NT2/D1 (cell line): ENCODE results near the gene VPS8.

ENCODE experiments used
- DNase-seq: peaks from one replicate; pipeline ENCODE4 v3.0.0-alpha.2; 2011; ENCODE audit warnings: low read depth, low spot score
- H3K27me3 ChIP-seq: 2 replicates; pipeline ENCODE4 v1.6.0; 2011; ENCODE audit warnings: mild to moderate bottlenecking; ENCODE audit not compliant: insufficient read length, insufficient read depth
- H3K36me3 ChIP-seq: 2 replicates; pipeline ENCODE4 v1.6.1; 2011; ENCODE audit warnings: mild to moderate bottlenecking, low read length, mixed read lengths; ENCODE audit not compliant: insufficient read depth, insufficient read length
- H3K4me1 ChIP-seq: 2 replicates; pipeline ENCODE4 v1.5.1; 2011; ENCODE audit not compliant: insufficient read depth, insufficient read length
- H3K4me3 ChIP-seq: 2 replicates; pipeline ENCODE4 v1.5.1; 2011; ENCODE audit warnings: low read depth; ENCODE audit not compliant: insufficient read length
- H3K9ac ChIP-seq: 2 replicates; pipeline ENCODE4 v1.6.0; 2011; ENCODE audit warnings: low read depth; ENCODE audit not compliant: insufficient read length
- H3K9me3 ChIP-seq: 2 replicates; pipeline ENCODE4 v1.5.1; 2011; ENCODE audit warnings: mild to moderate bottlenecking, low read length; ENCODE audit not compliant: insufficient read depth
- SUZ12 ChIP-seq: IDR thresholded peaks from 2 replicates; pipeline ENCODE4 v1.6.1; 2011; ENCODE audit not compliant: insufficient read length, insufficient read depth; ENCODE audit errors: extremely low read depth
- YY1 ChIP-seq: IDR thresholded peaks from 2 replicates; pipeline ENCODE4 v1.6.1; 2011; ENCODE audit not compliant: insufficient read length, insufficient read depth
- ZNF274 ChIP-seq: IDR thresholded peaks from 2 replicates; pipeline ENCODE4 v1.6.1; 2011; ENCODE audit warnings: mild to moderate bottlenecking, low read depth, low read length

Gene VPS8

GRCh38 chr3:184927796-184928315 lies 115.9 kb downstream of the VPS8 start:
- Histone ChIP-seq H3K9me3 (no peaks in the 10 kb centered on the region), H3K9ac (no peak overlapping the region), H3K27me3 (no peaks in the 10 kb centered on the region), H3K4me3 (no peak overlapping the region), H3K4me1 (no peaks in the 10 kb centered on the region), H3K36me3 (peaks cover 9% of the 10 kb centered on the region)
- DNase-seq = no peak
- TF ChIP-seq SUZ12 = no peak
- TF ChIP-seq ZNF274 = no peak
- no peak for TF ChIP-seq YY1

GRCh38 chr3:184932777-184933176 lies 120.8 kb downstream of the VPS8 start:
- DNase-seq = no peak
- H3K36me3 ChIP-seq = peaks cover 9% of the 10 kb centered on the region
- H3K9me3 ChIP-seq = no peaks in the 10 kb centered on the region
- H3K27me3 ChIP-seq = no peaks in the 10 kb centered on the region
- H3K4me1 ChIP-seq = no peaks in the 10 kb centered on the region
- no peak for TF ChIP-seq SUZ12
- no peak for TF ChIP-seq YY1
- no peak for TF ChIP-seq ZNF274
- no peak overlapping the region for H3K9ac ChIP-seq
- H3K4me3 ChIP-seq = no peak overlapping the region

GRCh38 chr3:184937611-184938010 lies 125.6 kb downstream of the VPS8 start:
- DNase-seq = no peak
- Histone ChIP-seq H3K9me3 (no peaks in the 10 kb centered on the region), H3K9ac (no peak overlapping the region), H3K4me3 (no peak overlapping the region), H3K27me3 (no peaks in the 10 kb centered on the region), H3K4me1 (no peaks in the 10 kb centered on the region), H3K36me3 (peaks cover 4% of the 10 kb centered on the region)
- TF ChIP-seq SUZ12 = no peak
- TF ChIP-seq ZNF274 = no peak
- TF ChIP-seq YY1 = no peak

GRCh38 chr3:184941408-184941807 lies 129.4 kb downstream of the VPS8 start:
- Histone ChIP-seq H3K27me3 (no peaks in the 10 kb centered on the region), H3K4me1 (no peaks in the 10 kb centered on the region), H3K9ac (no peak overlapping the region), H3K36me3 (peaks cover 4% of the 10 kb centered on the region), H3K9me3 (no peaks in the 10 kb centered on the region), H3K4me3 (no peak overlapping the region)
- no peak for DNase-seq
- TF ChIP-seq ZNF274 (no peak), SUZ12 (no peak), YY1 (no peak)

- H3K9me3 ChIP-seq = no peaks in the 10 kb centered on the region
- no peak for TF ChIP-seq YY1
- no peak for TF ChIP-seq ZNF274
- TF ChIP-seq SUZ12 = no peak
- H3K27me3 ChIP-seq = no peaks in the 10 kb centered on the region
- no peaks in the 10 kb centered on the region for H3K4me1 ChIP-seq
- no peak overlapping the region for H3K9ac ChIP-seq
- no peak overlapping the region for H3K4me3 ChIP-seq
- DNase-seq = no peak
- H3K36me3 ChIP-seq = peaks cover 4% of the 10 kb centered on the region
These were observed 130.8 kb downstream of the VPS8 start for GRCh38 chr3:184942735-184943134.

- Histone ChIP-seq H3K4me3 (no peak overlapping the region), H3K36me3 (peaks cover 4% of the 10 kb centered on the region), H3K9me3 (no peaks in the 10 kb centered on the region), H3K27me3 (no peaks in the 10 kb centered on the region), H3K9ac (no peak overlapping the region), H3K4me1 (no peaks in the 10 kb centered on the region)
- no peak for TF ChIP-seq ZNF274
- no peak for TF ChIP-seq SUZ12
- TF ChIP-seq YY1 = no peak
- DNase-seq = peak; percentile 33
These were observed 132.3 kb downstream of the VPS8 start for GRCh38 chr3:184944241-184944640.

- Histone ChIP-seq H3K9me3 (no peaks in the 10 kb centered on the region), H3K36me3 (no peaks in the 10 kb centered on the region), H3K4me1 (no peaks in the 10 kb centered on the region), H3K4me3 (no peak overlapping the region), H3K9ac (no peak overlapping the region), H3K27me3 (no peaks in the 10 kb centered on the region)
- no peak for TF ChIP-seq ZNF274
- TF ChIP-seq YY1 = no peak
- DNase-seq = no peak
These were observed 134.1 kb downstream of the VPS8 start for GRCh38 chr3:184945886-184946625.
